HepG2 (cell line): ENCODE results near the gene CD180. TPM values are rescaled to one million over a fixed set of nuclear protein-coding genes. Genes with fewer than 3 reads are reported as not detected.

Source experiments
- ATF4 ChIP-seq, 2 experiments: fragments of 450-650 bp in 1 of 2; sonication (generic) in 1 of 2; formaldehyde crosslinking; IDR thresholded peaks; 2 replicates each; pipeline versions ENCODE4 v1.5.0 to v1.8.0; 2020 to 2022; ENCODE audit warnings: mild to moderate bottlenecking in 1 of 2, missing genetic modification reagents in 1 of 2
- BCLAF1 ChIP-seq: fragments of 450-650 bp; IDR thresholded peaks from 2 replicates; pipeline ENCODE4 v1.6.1; 2017; ENCODE audit warnings: mild to moderate bottlenecking
- CREM ChIP-seq, 2 experiments: sonication (generic) in 1 of 2; formaldehyde crosslinking in 1 of 2; IDR thresholded peaks; 2 replicates each; pipeline versions ENCODE4 v1.4.0 to v1.6.1; 2016 to 2020; ENCODE audit warnings: antibody characterized with exemption in 1 of 2, mild to moderate bottlenecking in 1 of 2, missing genetic modification reagents in 1 of 2
- ELF1 ChIP-seq: sonication (generic); formaldehyde crosslinking; IDR thresholded peaks from 2 replicates; pipeline ENCODE4 v1.4.0; 2020; ENCODE audit warnings: missing genetic modification reagents
- ETV5 ChIP-seq: IDR thresholded peaks from 2 replicates; pipeline ENCODE4 v1.6.1; 2018; ENCODE audit warnings: missing biosample characterization, missing genetic modification reagents, inconsistent platforms, borderline replicate concordance
- HNF4A ChIP-seq: sonication (generic); formaldehyde crosslinking; IDR thresholded peaks from 2 replicates; pipeline ENCODE4 v1.4.0; 2020; ENCODE audit warnings: missing genetic modification reagents
- IKZF4 ChIP-seq: sonication (generic); formaldehyde crosslinking; IDR thresholded peaks from 2 replicates; pipeline ENCODE4 v1.5.1; 2020; ENCODE audit warnings: borderline replicate concordance, mild to moderate bottlenecking, low read depth, missing genetic modification reagents; ENCODE audit errors: not compliant biosample characterization
- IRF9 ChIP-seq: sonication (generic); formaldehyde crosslinking; IDR thresholded peaks from 2 replicates; pipeline ENCODE4 v1.8.0; 2022; ENCODE audit warnings: missing genetic modification reagents, mild to moderate bottlenecking, borderline replicate concordance
- SP140L ChIP-seq: sonication (generic); formaldehyde crosslinking; IDR thresholded peaks from 2 replicates; pipeline ENCODE4 v1.4.0; 2020; ENCODE audit warnings: missing genetic modification reagents, borderline replicate concordance
- TCF7L2 ChIP-seq: IDR thresholded peaks from 2 replicates; pipeline ENCODE4 v1.6.1; 2011; ENCODE audit warnings: mild to moderate bottlenecking, low read depth, low read length, moderate library complexity
- TRIM24 ChIP-seq: sonication (generic); formaldehyde crosslinking; IDR thresholded peaks from 2 replicates; pipeline ENCODE4 v1.8.0; 2022; ENCODE audit warnings: mild to moderate bottlenecking, missing genetic modification reagents
- ZNF235 ChIP-seq: sonication (generic); formaldehyde crosslinking; IDR thresholded peaks from 2 replicates; pipeline ENCODE4 v1.8.1; 2023; ENCODE audit warnings: mild to moderate bottlenecking, missing genetic modification reagents, borderline replicate concordance
- ZNF510 ChIP-seq: sonication (generic); formaldehyde crosslinking; IDR thresholded peaks from 2 replicates; pipeline ENCODE4 v1.4.0; 2020; ENCODE audit warnings: low read depth, mild to moderate bottlenecking, missing genetic modification reagents
- ZNF609 ChIP-seq: sonication (generic); formaldehyde crosslinking; IDR thresholded peaks from 2 replicates; pipeline ENCODE4 v1.4.0; 2020; ENCODE audit warnings: mild to moderate bottlenecking, missing genetic modification reagents, borderline replicate concordance
- polyA plus RNA-seq, 8 experiments: library from polyadenylated mRNA; depleted of rRNA in 3 of 8; stranded (reverse) in 7 of 8; unstranded in 1 of 8; fragments of >200 nt; fragmentation: Illumina TruSeq in 4 of 8; extraction: Trizol in 4 of 8; gene quantifications; 2 replicates each; pipeline versions ENCODE4 v1.2.1 to v1.2.3, GENCODE V29; 2011 to 2016; ENCODE audit warnings: low read depth in 4 of 8, missing spikeins in 1 of 8, mixed read lengths in 1 of 8; ENCODE audit not compliant: insufficient read depth in 1 of 8
- total RNA-seq, 5 experiments: library from RNA; depleted of rRNA; stranded (reverse); fragments of >200 nt; fragmentation: Illumina TruSeq; extraction: Trizol; gene quantifications; 2 replicates each; pipeline ENCODE4 v1.2.3, GENCODE V29; 2016; ENCODE audit warnings: low read depth in 1 of 5

The CD180 gene
- total and polyA plus RNA-seq, 2 of the 13 experiments (the other 11 are each of a cell fraction or from before 2014, with no cell fraction given), result not detected

- no peak for TF ChIP-seq ELF1 (CRISPR knock-in tag)
- no peak for TF ChIP-seq IRF9 (CRISPR knock-in tag)
- TF ChIP-seq ATF4 (CRISPR knock-in tag; IDR thresholded peaks at IDR 0.05), result peak in 1 of 2 experiments; percentile 51; a peak in 2 of 4 replicates
- peak; percentile 37 for TF ChIP-seq HNF4A (CRISPR knock-in tag)
- no peak for TF ChIP-seq TCF7L2
- peak; percentile 53; the same call in 1 of the 2 replicates for TF ChIP-seq CREM (IDR thresholded peaks at IDR 0.05)
- TF ChIP-seq CREM (CRISPR knock-in tag; IDR thresholded peaks at IDR 0.05), result no peak
- no peak for TF ChIP-seq SP140L (CRISPR knock-in tag)
- no peak for TF ChIP-seq TRIM24 (CRISPR knock-in tag)
- no peak for TF ChIP-seq ZNF235 (CRISPR knock-in tag)
- no peak for TF ChIP-seq IKZF4 (CRISPR knock-in tag)
- TF ChIP-seq ZNF609 (CRISPR knock-in tag), result peak; percentile 30; the same call in 1 of the 2 replicates
- no peak for TF ChIP-seq BCLAF1
- no peak for TF ChIP-seq ZNF510 (CRISPR knock-in tag)
- peak; percentile 35; the same call in 1 of the 2 replicates for TF ChIP-seq ETV5 (CRISPR knock-in tag)
Observed at GRCh38 chr5:67235399-67236110, 39.0 kb upstream of the CD180 start (continued).
